HepG2 (cell line): ENCODE results near the gene KRT15. TPM values are rescaled to one million over a fixed set of nuclear protein-coding genes. Genes with fewer than 3 reads are reported as not detected.

Source experiments
- ARID2 ChIP-seq: sonication (generic); formaldehyde crosslinking; IDR thresholded peaks from 2 replicates; pipeline ENCODE4 v1.8.1; 2022; ENCODE audit warnings: mild to moderate bottlenecking, missing genetic modification reagents, borderline replicate concordance
- CHD4 ChIP-seq: fragments of 200-600 bp; sonication (generic); IDR thresholded peaks from 2 replicates; pipeline ENCODE4 v1.7.0; 2017; ENCODE audit warnings: mild to moderate bottlenecking, low read length, borderline replicate concordance
- DDIT3 ChIP-seq: sonication (generic); formaldehyde crosslinking; IDR thresholded peaks from 2 replicates; pipeline ENCODE4 v1.4.0; 2020; ENCODE audit warnings: mild to moderate bottlenecking, missing genetic modification reagents
- FOXO1 ChIP-seq: sonication (generic); formaldehyde crosslinking; IDR thresholded peaks from 2 replicates; pipeline ENCODE4 v1.4.0; 2020; ENCODE audit warnings: missing genetic modification reagents
- IRF2 ChIP-seq: IDR thresholded peaks from 2 replicates; pipeline ENCODE4 v1.6.1; 2018; ENCODE audit warnings: missing genetic modification reagents, missing compliant biosample characterization
- KAT2B ChIP-seq: fragments of 150-350 bp; IDR thresholded peaks from 2 replicates; pipeline ENCODE4 v1.6.1; 2014; ENCODE audit warnings: low read depth, low read length, borderline replicate concordance
- KAT8 ChIP-seq: IDR thresholded peaks from 2 replicates; pipeline ENCODE4 v1.6.1; 2016; ENCODE audit warnings: missing genetic modification reagents, missing compliant biosample characterization
- KLF9 ChIP-seq: IDR thresholded peaks from 2 replicates; pipeline ENCODE4 v1.6.1; 2016; ENCODE audit warnings: low read depth
- RFXAP ChIP-seq: sonication (generic); formaldehyde crosslinking; IDR thresholded peaks from 2 replicates; pipeline ENCODE4 v1.4.0; 2020; ENCODE audit warnings: missing genetic modification reagents, borderline replicate concordance
- STAT6 ChIP-seq: sonication (generic); formaldehyde crosslinking; IDR thresholded peaks from 2 replicates; pipeline ENCODE4 v1.4.0; 2020; ENCODE audit warnings: missing genetic modification reagents, mild to moderate bottlenecking, borderline replicate concordance
- TP53 ChIP-seq: sonication (generic); formaldehyde crosslinking; conservative IDR thresholded peaks from 2 replicates; pipeline ENCODE4 v1.4.0; 2020; ENCODE audit warnings: missing genetic modification reagents
- ZNF446 ChIP-seq: sonication (generic); formaldehyde crosslinking; IDR thresholded peaks from 2 replicates; pipeline ENCODE4 v1.5.0; 2020; ENCODE audit warnings: mild to moderate bottlenecking, missing genetic modification reagents
- polyA plus RNA-seq, 8 experiments: library from polyadenylated mRNA; depleted of rRNA in 3 of 8; stranded (reverse) in 7 of 8; unstranded in 1 of 8; fragments of >200 nt; fragmentation: Illumina TruSeq in 4 of 8; extraction: Trizol in 4 of 8; gene quantifications; 2 replicates each; pipeline versions ENCODE4 v1.2.1 to v1.2.3, GENCODE V29; 2011 to 2016; ENCODE audit warnings: low read depth in 4 of 8, missing spikeins in 1 of 8, mixed read lengths in 1 of 8; ENCODE audit not compliant: insufficient read depth in 1 of 8
- total RNA-seq, 5 experiments: library from RNA; depleted of rRNA; stranded (reverse); fragments of >200 nt; fragmentation: Illumina TruSeq; extraction: Trizol; gene quantifications; 2 replicates each; pipeline ENCODE4 v1.2.3, GENCODE V29; 2016; ENCODE audit warnings: low read depth in 1 of 5
- TF ChIP-seq, protein P1 (sequence below): IDR thresholded peaks from 2 replicates; pipeline ENCODE4 v1.6.1; 2016; ENCODE audit warnings: mild to moderate bottlenecking, missing biosample characterization, missing genetic modification reagents
- TF ChIP-seq, protein P2 (sequence below): sonication (generic); formaldehyde crosslinking; IDR thresholded peaks from one replicate; pipeline ENCODE4 v1.5.1; 2020; ENCODE audit warnings: mild to moderate bottlenecking, missing genetic modification reagents; ENCODE audit errors: not compliant biosample characterization

The KRT15 gene
- total and polyA plus RNA-seq, 2 of the 13 experiments (the other 11 are each of a cell fraction or from before 2014, with no cell fraction given), result 0.46 to 0.63 TPM

DNA sequence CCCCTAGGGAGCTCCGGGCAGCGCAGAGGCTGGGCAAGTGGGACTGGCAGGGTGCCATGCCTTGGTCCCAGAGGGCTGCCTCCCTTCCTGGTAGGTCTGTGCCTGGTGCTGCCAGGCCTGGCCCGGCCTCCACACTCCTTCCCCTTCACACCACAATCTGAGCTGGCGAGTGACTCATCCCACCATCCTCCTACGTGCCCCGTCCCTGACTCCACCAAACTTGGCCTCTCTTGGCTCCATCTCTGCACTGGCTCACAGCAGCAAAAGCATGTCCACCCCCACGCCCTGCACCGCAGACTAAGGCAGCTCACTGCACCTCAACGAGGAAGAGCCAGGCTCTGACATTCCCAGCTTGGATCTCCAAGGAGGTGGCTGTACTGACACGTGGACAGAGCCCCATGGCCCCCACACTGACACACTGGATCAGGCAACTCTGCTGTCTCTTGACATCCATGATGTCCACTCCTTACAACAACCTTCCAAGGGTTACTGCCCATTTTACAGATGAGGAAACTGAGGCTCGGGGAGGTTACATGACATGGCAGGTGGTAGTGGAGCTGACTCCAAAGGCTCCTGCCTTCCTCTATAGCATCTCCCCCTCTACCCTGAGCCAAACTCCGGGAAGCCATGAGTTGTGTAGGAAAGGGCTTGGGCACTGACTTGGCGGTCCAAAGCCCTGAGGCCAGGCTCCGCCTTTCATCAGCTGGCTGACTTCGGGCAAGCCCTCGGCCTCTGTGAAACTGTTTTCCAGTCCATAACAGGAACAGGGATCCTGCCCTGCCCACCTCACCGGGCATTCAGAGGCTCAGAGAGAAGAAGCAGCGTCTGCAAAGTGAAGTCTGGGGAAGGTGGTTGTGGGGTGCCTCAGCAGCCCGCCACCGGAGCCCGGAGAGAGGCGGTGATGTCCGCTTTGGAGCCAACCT is 29.5 kb upstream of the KRT15 start (continued):
- no peak for TF ChIP-seq STAT6
- TF ChIP-seq, protein P1, sequence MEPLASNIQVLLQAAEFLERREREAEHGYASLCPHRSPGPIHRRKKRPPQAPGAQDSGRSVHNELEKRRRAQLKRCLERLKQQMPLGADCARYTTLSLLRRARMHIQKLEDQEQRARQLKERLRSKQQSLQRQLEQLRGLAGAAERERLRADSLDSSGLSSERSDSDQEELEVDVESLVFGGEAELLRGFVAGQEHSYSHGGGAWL (CRISPR knock-in tag), result no peak
- TF ChIP-seq FOXO1 (CRISPR knock-in tag), result no peak
- TF ChIP-seq IRF2, result no peak
- no peak for TF ChIP-seq DDIT3 (CRISPR knock-in tag)
- TF ChIP-seq KLF9 (CRISPR knock-in tag), result no peak
- peak; percentile 19; the same call in 1 of the 2 replicates for TF ChIP-seq ZNF446
- TF ChIP-seq, protein P2, sequence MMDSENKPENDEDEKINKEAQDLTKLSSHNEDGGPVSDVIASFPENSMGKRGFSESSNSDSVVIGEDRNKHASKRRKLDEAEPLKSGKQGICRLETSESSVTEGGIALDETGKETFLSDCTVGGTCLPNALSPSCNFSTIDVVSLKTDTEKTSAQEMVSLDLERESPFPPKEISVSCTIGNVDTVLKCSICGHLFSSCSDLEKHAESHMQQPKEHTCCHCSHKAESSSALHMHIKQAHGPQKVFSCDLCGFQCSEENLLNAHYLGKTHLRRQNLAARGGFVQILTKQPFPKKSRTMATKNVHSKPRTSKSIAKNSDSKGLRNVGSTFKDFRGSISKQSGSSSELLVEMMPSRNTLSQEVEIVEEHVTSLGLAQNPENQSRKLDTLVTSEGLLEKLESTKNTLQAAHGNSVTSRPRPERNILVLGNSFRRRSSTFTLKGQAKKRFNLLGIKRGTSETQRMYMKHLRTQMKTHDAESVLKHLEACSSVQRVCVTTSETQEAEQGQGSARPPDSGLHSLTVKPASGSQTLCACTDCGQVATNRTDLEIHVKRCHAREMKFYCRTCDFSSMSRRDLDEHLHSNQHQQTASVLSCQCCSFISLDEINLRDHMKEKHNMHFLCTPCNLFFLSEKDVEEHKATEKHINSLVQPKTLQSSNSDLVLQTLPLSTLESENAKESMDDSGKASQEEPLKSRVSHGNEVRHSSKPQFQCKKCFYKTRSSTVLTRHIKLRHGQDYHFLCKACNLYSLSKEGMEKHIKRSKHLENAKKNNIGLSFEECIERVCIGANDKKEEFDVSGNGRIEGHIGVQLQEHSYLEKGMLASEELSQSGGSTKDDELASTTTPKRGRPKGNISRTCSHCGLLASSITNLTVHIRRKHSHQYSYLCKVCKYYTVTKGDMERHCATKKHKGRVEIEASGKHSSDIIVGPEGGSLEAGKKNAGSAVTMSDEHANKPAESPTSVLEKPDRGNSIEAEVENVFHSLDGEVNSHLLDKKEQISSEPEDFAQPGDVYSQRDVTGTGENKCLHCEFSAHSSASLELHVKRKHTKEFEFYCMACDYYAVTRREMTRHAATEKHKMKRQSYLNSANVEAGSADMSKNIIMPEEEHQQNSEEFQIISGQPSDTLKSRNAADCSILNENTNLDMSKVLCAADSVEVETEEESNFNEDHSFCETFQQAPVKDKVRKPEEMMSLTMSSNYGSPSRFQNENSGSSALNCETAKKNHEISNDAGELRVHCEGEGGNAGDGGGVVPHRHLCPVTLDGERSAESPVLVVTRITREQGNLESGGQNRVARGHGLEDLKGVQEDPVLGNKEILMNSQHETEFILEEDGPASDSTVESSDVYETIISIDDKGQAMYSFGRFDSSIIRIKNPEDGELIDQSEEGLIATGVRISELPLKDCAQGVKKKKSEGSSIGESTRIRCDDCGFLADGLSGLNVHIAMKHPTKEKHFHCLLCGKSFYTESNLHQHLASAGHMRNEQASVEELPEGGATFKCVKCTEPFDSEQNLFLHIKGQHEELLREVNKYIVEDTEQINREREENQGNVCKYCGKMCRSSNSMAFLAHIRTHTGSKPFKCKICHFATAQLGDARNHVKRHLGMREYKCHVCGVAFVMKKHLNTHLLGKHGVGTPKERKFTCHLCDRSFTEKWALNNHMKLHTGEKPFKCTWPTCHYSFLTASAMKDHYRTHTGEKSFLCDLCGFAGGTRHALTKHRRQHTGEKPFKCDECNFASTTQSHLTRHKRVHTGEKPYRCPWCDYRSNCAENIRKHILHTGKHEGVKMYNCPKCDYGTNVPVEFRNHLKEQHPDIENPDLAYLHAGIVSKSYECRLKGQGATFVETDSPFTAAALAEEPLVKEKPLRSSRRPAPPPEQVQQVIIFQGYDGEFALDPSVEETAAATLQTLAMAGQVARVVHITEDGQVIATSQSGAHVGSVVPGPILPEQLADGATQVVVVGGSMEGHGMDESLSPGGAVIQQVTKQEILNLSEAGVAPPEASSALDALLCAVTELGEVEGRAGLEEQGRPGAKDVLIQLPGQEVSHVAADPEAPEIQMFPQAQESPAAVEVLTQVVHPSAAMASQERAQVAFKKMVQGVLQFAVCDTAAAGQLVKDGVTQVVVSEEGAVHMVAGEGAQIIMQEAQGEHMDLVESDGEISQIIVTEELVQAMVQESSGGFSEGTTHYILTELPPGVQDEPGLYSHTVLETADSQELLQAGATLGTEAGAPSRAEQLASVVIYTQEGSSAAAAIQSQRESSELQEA, result no peak
- TF ChIP-seq ARID2, result no peak
- peak; percentile 43; the same call in 1 of the 2 replicates for TF ChIP-seq CHD4
- TF ChIP-seq RFXAP (CRISPR knock-in tag), result 0 out of 2 replicates have a peak, but pooled peaks have one; percentile 3
- TF ChIP-seq TP53 (CRISPR knock-in tag), result no peak
- no peak for TF ChIP-seq KAT2B
- no peak for TF ChIP-seq KAT8 (CRISPR knock-in tag)
